Activated naive CD8-positive, alpha-beta T cell treated with anti-CD3 and anti-CD28 coated beads, Interleukin-2, amount 10 ng/mL, durations not matched to agents 7 days and 5 days (primary cell): ENCODE measurements around the gene ZNF451. TPM values are rescaled to one million over a fixed set of nuclear protein-coding genes. Genes with fewer than 3 reads are reported as not detected.
A peak's percentile ranks its signal among the peaks of the same experiment; 100 is the strongest.
"Not testable (repeated sequence)": the region's sequence is repeated elsewhere in the genome, so short reads cannot be mapped to it uniquely, and the experiment has no call there.

Experiments used
- ATAC-seq: fragments of 150-1000 bp; cut with Tn5 transposase; one replicate; pipeline ENCODE4 v1.10.0; 2021; ENCODE audit warnings: low read depth, moderate library complexity
- POLR2A ChIA-PET: fragments of 350-600 bp; sonication (Branson Sonifier 250); formaldehyde crosslinking; loops from one replicate; lab custom pipeline; 2021; ENCODE audit warnings: antibody characterized with exemption; lab: Charles Lee
- DNase-seq: peaks from one replicate; pipeline ENCODE4 v3.0.0; 2021
- H3K27ac Mint-ChIP-seq: one replicate; pipeline ENCODE4 v1.8.0; 2022; ENCODE audit warnings: mild to moderate bottlenecking, mixed read lengths
- H3K27me3 Mint-ChIP-seq: one replicate; pipeline ENCODE4 v1.8.0; 2022; ENCODE audit warnings: mild to moderate bottlenecking, moderate library complexity, mixed read lengths
- H3K36me3 Mint-ChIP-seq: one replicate; pipeline ENCODE4 v1.8.0; 2021; ENCODE audit warnings: mild to moderate bottlenecking, mixed read lengths
- H3K4me1 Mint-ChIP-seq: one replicate; pipeline ENCODE4 v1.8.0; 2021; ENCODE audit warnings: mixed read lengths
- H3K4me3 Mint-ChIP-seq: one replicate; pipeline ENCODE4 v1.8.0; 2022; ENCODE audit warnings: mild to moderate bottlenecking, moderate library complexity, mixed read lengths
- H3K9me3 Mint-ChIP-seq: one replicate; pipeline ENCODE4 v1.8.0; 2021; ENCODE audit warnings: mixed read lengths
- total RNA-seq, 2 experiments: library from RNA; stranded (reverse); gene quantifications; one replicate each; pipeline ENCODE4 v1.2.3, GENCODE V29; 2021

Gene ZNF451
- 10 to 100 TPM; 68.0 to 68.2 TPM for total RNA-seq

- ATAC-seq = peak; percentile 94
- no peaks in the 10 kb centered on the region for H3K9me3 Mint-ChIP-seq
- no peaks in the 10 kb centered on the region for H3K27me3 Mint-ChIP-seq
- peak within 1 kb of the TSS; percentile 83 for H3K4me3 Mint-ChIP-seq
- H3K27ac Mint-ChIP-seq = peak within 1 kb of the TSS; percentile 86
- POLR2A ChIA-PET = interaction anchor here (0.6 to 1.8 kb wide), 2 partner anchors 83 to 114 kb away, joined by 3 to 6 read pairs; partner anchors contain the start of gene BAG2
- peaks cover 26% of the 10 kb centered on the region for H3K4me1 Mint-ChIP-seq
- peaks cover 15% of the 10 kb centered on the region for H3K36me3 Mint-ChIP-seq
- peak; percentile 94 for DNase-seq
Measured at GRCh38 chr6:57089687-57090457, at the start of gene ZNF451. Gene ZNF451, plus strand, starts transcription at chr6:57090188. Its CDS starts 66 bp downstream, at chr6:57090254.

GRCh38 chr6:57044061-57044460, 45.9 kb upstream of the ZNF451 start:
- H3K9me3 Mint-ChIP-seq, POLR2A ChIA-PET, H3K27ac Mint-ChIP-seq, DNase-seq, ATAC-seq, H3K4me3 Mint-ChIP-seq, H3K36me3 Mint-ChIP-seq: not testable (repeated sequence)
- peaks cover 47% of the 10 kb centered on the region for H3K27me3 Mint-ChIP-seq
- H3K4me1 Mint-ChIP-seq = peaks cover 16% of the 10 kb centered on the region

- POLR2A ChIA-PET = no interaction called here
- no peak for DNase-seq
- no peak overlapping the region for H3K27ac Mint-ChIP-seq
- no peak overlapping the region for H3K4me3 Mint-ChIP-seq
- peaks cover 10% of the 10 kb centered on the region for H3K36me3 Mint-ChIP-seq
- ATAC-seq = no peak
- H3K27me3 Mint-ChIP-seq = peaks cover 47% of the 10 kb centered on the region
- no peaks in the 10 kb centered on the region for H3K9me3 Mint-ChIP-seq
- peaks cover 21% of the 10 kb centered on the region for H3K4me1 Mint-ChIP-seq
Measured at GRCh38 chr6:57044568-57044967, 45.4 kb upstream of the ZNF451 start.

GRCh38 chr6:57046332-57047256, 43.4 kb upstream of the ZNF451 start, which contains the start of gene KIAA1586:
Gene KIAA1586, plus strand, starts transcription at chr6:57046693. Its CDS starts 63 bp downstream, at chr6:57046756.
- POLR2A ChIA-PET = interaction anchor here (0.7 to 1.4 kb wide), 4 partner anchors 84 to 270 kb away, joined by 3 to 5 read pairs (median 3); partner anchors contain the start of genes BAG2 and PRIM2
- H3K9me3 Mint-ChIP-seq = not testable (repeated sequence)
- peak within 1 kb of the TSS; percentile 90 for H3K27ac Mint-ChIP-seq
- H3K4me1 Mint-ChIP-seq = peaks cover 27% of the 10 kb centered on the region
- peaks cover 44% of the 10 kb centered on the region for H3K27me3 Mint-ChIP-seq
- H3K4me3 Mint-ChIP-seq = peak within 1 kb of the TSS; percentile 95
- DNase-seq (peak; percentile 84), ATAC-seq (peak; percentile 95)
- peaks cover 26% of the 10 kb centered on the region for H3K36me3 Mint-ChIP-seq

GRCh38 chr6:57047257-57047585, 42.8 kb upstream of the ZNF451 start:
- DNase-seq, H3K9me3 Mint-ChIP-seq, H3K27ac Mint-ChIP-seq, POLR2A ChIA-PET, H3K4me3 Mint-ChIP-seq: not testable (repeated sequence)
- H3K4me1 Mint-ChIP-seq = peaks cover 27% of the 10 kb centered on the region
- ATAC-seq = peak; percentile 6
- peaks cover 27% of the 10 kb centered on the region for H3K36me3 Mint-ChIP-seq
- H3K27me3 Mint-ChIP-seq = peaks cover 37% of the 10 kb centered on the region

- Mint-ChIP-seq H3K36me3 (peaks cover 27% of the 10 kb centered on the region), H3K27me3 (peaks cover 31% of the 10 kb centered on the region), H3K4me1 (peaks cover 27% of the 10 kb centered on the region), H3K4me3 (peak overlapping the region; percentile 85), H3K27ac (peak overlapping the region; percentile 66)
- POLR2A ChIA-PET, DNase-seq, H3K9me3 Mint-ChIP-seq, ATAC-seq: not testable (repeated sequence)
Measured at GRCh38 chr6:57047859-57048258, 42.1 kb upstream of the ZNF451 start.

- peaks cover 27% of the 10 kb centered on the region for H3K4me1 Mint-ChIP-seq
- POLR2A ChIA-PET = no interaction called here
- H3K9me3 Mint-ChIP-seq = no peaks in the 10 kb centered on the region
- H3K27me3 Mint-ChIP-seq = peaks cover 26% of the 10 kb centered on the region
- peaks cover 31% of the 10 kb centered on the region for H3K36me3 Mint-ChIP-seq
- H3K4me3 Mint-ChIP-seq = peak overlapping the region; percentile 85
- ATAC-seq = no peak
- DNase-seq = no peak
- H3K27ac Mint-ChIP-seq = no peak overlapping the region
Measured at GRCh38 chr6:57048577-57048976, 41.4 kb upstream of the ZNF451 start.

- POLR2A ChIA-PET = no interaction called here
- Mint-ChIP-seq H3K27me3 (no peaks in the 10 kb centered on the region), H3K27ac (no peak overlapping the region), H3K4me1 (peaks cover 6% of the 10 kb centered on the region), H3K4me3 (no peak overlapping the region), H3K36me3 (peaks cover 22% of the 10 kb centered on the region), H3K9me3 (no peaks in the 10 kb centered on the region)
- DNase-seq (no peak), ATAC-seq (no peak)
Measured at GRCh38 chr6:57063847-57064246, 26.1 kb upstream of the ZNF451 start.

GRCh38 chr6:57064809-57065208, 25.2 kb upstream of the ZNF451 start:
- H3K27me3 Mint-ChIP-seq = no peaks in the 10 kb centered on the region
- H3K36me3 Mint-ChIP-seq = peaks cover 20% of the 10 kb centered on the region
- DNase-seq (no peak), ATAC-seq (no peak)
- POLR2A ChIA-PET = no interaction called here
- peaks cover 6% of the 10 kb centered on the region for H3K4me1 Mint-ChIP-seq
- no peak overlapping the region for H3K4me3 Mint-ChIP-seq
- H3K27ac Mint-ChIP-seq = no peak overlapping the region
- H3K9me3 Mint-ChIP-seq = no peaks in the 10 kb centered on the region

GRCh38 chr6:57068061-57068460, 21.9 kb upstream of the ZNF451 start:
- Mint-ChIP-seq H3K9me3 (no peaks in the 10 kb centered on the region), H3K27me3 (no peaks in the 10 kb centered on the region), H3K36me3 (peaks cover 7% of the 10 kb centered on the region), H3K4me1 (peaks cover 6% of the 10 kb centered on the region), H3K27ac (no peak overlapping the region), H3K4me3 (no peak overlapping the region)
- POLR2A ChIA-PET = no interaction called here
- no peak for DNase-seq
- no peak for ATAC-seq

GRCh38 chr6:57069228-57069627, 20.8 kb upstream of the ZNF451 start:
- POLR2A ChIA-PET = no interaction called here
- DNase-seq (no peak), ATAC-seq (no peak)
- H3K9me3 Mint-ChIP-seq = no peaks in the 10 kb centered on the region
- no peaks in the 10 kb centered on the region for H3K27me3 Mint-ChIP-seq
- H3K4me3 Mint-ChIP-seq = no peak overlapping the region
- peaks cover 11% of the 10 kb centered on the region for H3K36me3 Mint-ChIP-seq
- H3K27ac Mint-ChIP-seq = no peak overlapping the region
- H3K4me1 Mint-ChIP-seq = peaks cover 6% of the 10 kb centered on the region

GRCh38 chr6:57069920-57070331, 20.1 kb upstream of the ZNF451 start:
- no peaks in the 10 kb centered on the region for H3K9me3 Mint-ChIP-seq
- no peak for DNase-seq
- H3K27ac Mint-ChIP-seq = no peak overlapping the region
- H3K4me3 Mint-ChIP-seq = no peak overlapping the region
- no peaks in the 10 kb centered on the region for H3K27me3 Mint-ChIP-seq
- ATAC-seq = no peak
- H3K36me3 Mint-ChIP-seq = peaks cover 11% of the 10 kb centered on the region
- H3K4me1 Mint-ChIP-seq = peaks cover 3% of the 10 kb centered on the region
- POLR2A ChIA-PET = no interaction called here

- Mint-ChIP-seq H3K9me3 (no peaks in the 10 kb centered on the region), H3K27ac (no peak overlapping the region), H3K27me3 (no peaks in the 10 kb centered on the region), H3K36me3 (peaks cover 12% of the 10 kb centered on the region), H3K4me1 (no peaks in the 10 kb centered on the region), H3K4me3 (no peak overlapping the region)
- DNase-seq (no peak), ATAC-seq (no peak)
- POLR2A ChIA-PET = no interaction called here
Measured at GRCh38 chr6:57072108-57072507, 17.9 kb upstream of the ZNF451 start.
